Smooth muscle cell (in vitro differentiated cells): ENCODE results near the gene BICC1. TPM values are rescaled to one million over a fixed set of nuclear protein-coding genes. Genes with fewer than 3 reads are reported as not detected.
A peak's percentile ranks its signal among the peaks of the same experiment; 100 is the strongest.

ENCODE experiments used
- DNase-seq: peaks from one replicate; lab custom pipeline; 2025; ENCODE audit not compliant: unreplicated experiment; lab: John Stamatoyannopoulos, UW
- H2AFZ ChIP-seq: fragments of 200-600 bp; sonication (generic); 2 replicates; pipeline ENCODE4 v1.6.0; 2016; ENCODE audit warnings: antibody characterized with exemption, low read depth, mild to moderate bottlenecking
- H3F3A ChIP-seq: fragments of 200-600 bp; sonication (generic); 2 replicates; pipeline ENCODE4 v1.6.0; 2017; ENCODE audit warnings: antibody characterized with exemption, low read depth
- H3K27ac ChIP-seq: fragments of 200-600 bp; sonication (generic); 2 replicates; pipeline ENCODE4 v1.5.1; 2016; ENCODE audit warnings: low read depth, mild to moderate bottlenecking
- H3K27me3 ChIP-seq: fragments of 200-600 bp; sonication (generic); 2 replicates; pipeline ENCODE4 v1.6.1; 2016; ENCODE audit warnings: low read depth, mild to moderate bottlenecking
- H3K36me3 ChIP-seq: fragments of 200-600 bp; sonication (generic); 2 replicates; pipeline ENCODE4 v1.5.1; 2016; ENCODE audit warnings: low read depth
- H3K4me1 ChIP-seq: fragments of 200-600 bp; sonication (generic); 2 replicates; pipeline ENCODE4 v1.5.1; 2016; ENCODE audit warnings: low read depth
- H3K4me2 ChIP-seq: fragments of 200-600 bp; sonication (generic); 2 replicates; pipeline ENCODE4 v1.6.0; 2016; ENCODE audit warnings: mild to moderate bottlenecking
- H3K4me3 ChIP-seq: fragments of 200-600 bp; sonication (generic); 2 replicates; pipeline ENCODE4 v1.5.1; 2016; ENCODE audit warnings: mild to moderate bottlenecking
- H3K79me2 ChIP-seq: fragments of 200-600 bp; sonication (generic); 2 replicates; pipeline ENCODE4 v1.6.0; 2016; ENCODE audit warnings: low read depth, mild to moderate bottlenecking
- H3K9ac ChIP-seq: fragments of 200-600 bp; sonication (generic); 2 replicates; pipeline ENCODE4 v1.6.0; 2016; ENCODE audit warnings: low read depth
- H3K9me3 ChIP-seq: fragments of 200-600 bp; sonication (generic); replicated peaks from 2 replicates; pipeline ENCODE4 v1.5.1; 2016; ENCODE audit warnings: low read depth
- H4K20me1 ChIP-seq: fragments of 200-600 bp; sonication (generic); 2 replicates; pipeline ENCODE4 v1.6.0; 2016; ENCODE audit warnings: low read depth
- WGBS: methylation state at CpG from one replicate; pipeline ENCODE4 v1.1.7; 2016; ENCODE audit warnings: low lambda C conversion rate; 5-methylcytosine and 5-hydroxymethylcytosine counted together
- polyA plus RNA-seq: library from polyadenylated mRNA; unstranded; fragments of >200 nt; fragmentation: Nextera tagmentation; extraction: Ambion mirVana; gene quantifications from 2 replicates; pipeline ENCODE4 v1.2.1, GENCODE V29; 2016
- total RNA-seq: library from RNA; depleted of rRNA; stranded (reverse); fragments of >200 nt; gene quantifications from 2 replicates; pipeline ENCODE4 v1.2.3, GENCODE V29; 2014
- TF ChIP-seq, protein P1 (sequence below): fragments of 200-600 bp; sonication (generic); IDR thresholded peaks from 2 replicates; pipeline ENCODE4 v1.5.1; 2017; ENCODE audit warnings: borderline replicate concordance, mild to moderate bottlenecking, antibody characterized with exemption; ENCODE audit not compliant: insufficient read depth, poor library complexity, severe bottlenecking

The BICC1 gene
- total and polyA plus RNA-seq, 2 experiments from 2014 or later, result 7.9 to 23.0 TPM

DNA sequence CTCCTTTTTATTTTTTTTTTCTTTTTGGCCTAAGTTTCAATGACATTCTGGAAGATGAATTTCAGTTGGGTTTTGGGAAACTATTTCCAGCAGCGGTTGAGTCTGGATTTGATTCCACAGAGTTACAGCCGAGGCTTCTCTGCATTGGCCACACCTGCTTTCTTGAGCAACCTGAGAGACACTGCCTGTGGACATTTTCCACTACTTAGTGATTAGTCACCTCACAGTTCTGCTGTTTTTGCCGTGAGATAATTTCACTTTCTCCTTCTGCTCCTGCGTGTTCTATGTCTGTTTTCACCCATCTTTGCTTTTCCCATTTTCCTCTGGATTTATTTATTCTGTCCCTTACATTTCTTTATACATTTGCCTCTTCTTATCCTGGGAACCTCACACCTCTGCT, 243.0 kb downstream of the BICC1 start:
- no peaks in the 10 kb centered on the region for H4K20me1 ChIP-seq
- H3K27ac ChIP-seq, result peak overlapping the region; percentile 90
- peaks cover 17% of the 10 kb centered on the region for H3K4me1 ChIP-seq
- H3K79me2 ChIP-seq, result peaks cover 5% of the 10 kb centered on the region
- WGBS, result 23% methylated on average over 4 of the region's 4 CpGs
- H3K9me3 ChIP-seq, result no peaks in the 10 kb centered on the region
- DNase-seq, result no peak
- peak overlapping the region; percentile 37 for H3K4me3 ChIP-seq
- H3K36me3 ChIP-seq, result no peaks in the 10 kb centered on the region
- no peaks in the 10 kb centered on the region for H3K27me3 ChIP-seq
- H3K4me2 ChIP-seq, result peak overlapping the region; percentile 83
- H3K9ac ChIP-seq, result peak overlapping the region; percentile 81
- H3F3A ChIP-seq, result peaks cover 17% of the 10 kb centered on the region
- TF ChIP-seq, protein P1, sequence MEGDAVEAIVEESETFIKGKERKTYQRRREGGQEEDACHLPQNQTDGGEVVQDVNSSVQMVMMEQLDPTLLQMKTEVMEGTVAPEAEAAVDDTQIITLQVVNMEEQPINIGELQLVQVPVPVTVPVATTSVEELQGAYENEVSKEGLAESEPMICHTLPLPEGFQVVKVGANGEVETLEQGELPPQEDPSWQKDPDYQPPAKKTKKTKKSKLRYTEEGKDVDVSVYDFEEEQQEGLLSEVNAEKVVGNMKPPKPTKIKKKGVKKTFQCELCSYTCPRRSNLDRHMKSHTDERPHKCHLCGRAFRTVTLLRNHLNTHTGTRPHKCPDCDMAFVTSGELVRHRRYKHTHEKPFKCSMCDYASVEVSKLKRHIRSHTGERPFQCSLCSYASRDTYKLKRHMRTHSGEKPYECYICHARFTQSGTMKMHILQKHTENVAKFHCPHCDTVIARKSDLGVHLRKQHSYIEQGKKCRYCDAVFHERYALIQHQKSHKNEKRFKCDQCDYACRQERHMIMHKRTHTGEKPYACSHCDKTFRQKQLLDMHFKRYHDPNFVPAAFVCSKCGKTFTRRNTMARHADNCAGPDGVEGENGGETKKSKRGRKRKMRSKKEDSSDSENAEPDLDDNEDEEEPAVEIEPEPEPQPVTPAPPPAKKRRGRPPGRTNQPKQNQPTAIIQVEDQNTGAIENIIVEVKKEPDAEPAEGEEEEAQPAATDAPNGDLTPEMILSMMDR, result no peak
- H2AFZ ChIP-seq, result no peak overlapping the region

DNA sequence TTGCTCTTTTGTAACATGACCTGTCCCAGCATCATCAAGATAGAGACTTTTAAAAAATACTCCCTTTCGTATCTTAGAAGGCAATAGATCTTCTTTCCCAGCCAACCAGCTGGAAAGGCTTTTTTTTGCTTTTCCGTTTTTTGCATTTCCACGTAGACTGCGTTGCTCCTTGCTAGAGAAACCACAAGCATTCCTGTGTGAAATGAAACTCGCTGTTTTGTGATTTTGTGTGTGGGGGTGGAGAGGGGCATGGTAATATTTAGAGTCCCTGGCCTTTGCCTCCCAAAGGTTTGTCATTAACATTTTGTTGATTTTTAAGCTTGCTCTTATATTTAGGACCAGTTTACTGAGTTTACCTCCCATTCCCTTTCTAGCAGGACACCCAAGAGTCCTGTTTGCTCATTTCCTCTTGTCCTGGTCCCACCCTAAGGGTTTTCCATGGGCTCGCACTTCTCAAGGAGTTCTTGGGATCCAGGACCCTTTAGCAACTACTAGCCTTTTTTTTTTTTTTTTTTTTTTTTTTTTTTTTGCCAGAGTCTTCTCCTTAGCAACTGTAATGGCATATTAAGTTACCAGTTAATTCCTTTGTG, 243.6 kb downstream of the BICC1 start:
- H4K20me1 ChIP-seq, result no peaks in the 10 kb centered on the region
- H3F3A ChIP-seq, result peaks cover 17% of the 10 kb centered on the region
- H3K4me3 ChIP-seq, result peak overlapping the region; percentile 37
- WGBS, result 6% methylated on average over 6 of the region's 6 CpGs
- no peak for DNase-seq
- no peaks in the 10 kb centered on the region for H3K9me3 ChIP-seq
- H3K9ac ChIP-seq, result peak overlapping the region; percentile 81
- H3K27me3 ChIP-seq, result no peaks in the 10 kb centered on the region
- peak overlapping the region; percentile 90 for H3K27ac ChIP-seq
- H3K79me2 ChIP-seq, result peaks cover 5% of the 10 kb centered on the region
- peak overlapping the region; percentile 83 for H3K4me2 ChIP-seq
- H3K36me3 ChIP-seq, result no peaks in the 10 kb centered on the region
- no peak overlapping the region for H2AFZ ChIP-seq
- TF ChIP-seq, protein P1, result no peak
- H3K4me1 ChIP-seq, result peaks cover 17% of the 10 kb centered on the region

DNA sequence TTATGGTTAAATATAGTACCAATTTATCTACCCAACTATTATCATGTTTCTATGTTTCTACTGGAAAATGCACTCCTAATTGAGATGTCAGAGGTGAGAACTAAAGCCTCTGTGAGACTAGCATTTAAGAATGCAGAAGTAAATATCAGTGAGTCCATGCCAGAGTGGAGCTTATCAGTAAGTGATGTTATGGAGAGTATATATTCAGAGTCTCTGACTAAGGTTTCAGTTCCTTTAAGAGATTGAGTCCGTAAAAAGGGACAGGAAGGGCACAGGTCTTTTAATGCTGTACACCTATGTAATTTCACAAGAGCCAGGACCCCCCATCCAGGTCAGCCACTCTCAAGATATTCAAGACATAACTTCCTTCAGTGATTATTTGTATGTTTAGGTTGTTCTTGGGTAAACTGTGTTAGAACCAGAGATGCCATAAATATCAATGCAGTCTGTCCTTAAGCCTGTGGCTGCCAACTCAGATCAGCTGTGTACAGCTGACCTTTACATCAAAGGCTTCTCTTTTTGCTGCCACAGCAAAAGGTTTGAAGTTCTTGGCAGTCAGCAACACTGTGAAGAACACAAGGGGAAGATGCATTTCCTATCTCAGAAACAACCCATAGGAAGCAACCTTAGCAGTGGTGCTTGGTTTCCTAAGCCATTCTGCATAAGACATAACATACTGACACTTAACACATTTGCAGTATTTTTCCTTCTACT, 244.8 kb downstream of the BICC1 start:
- peaks cover 5% of the 10 kb centered on the region for H3K79me2 ChIP-seq
- no peak overlapping the region for H3K4me3 ChIP-seq
- no peaks in the 10 kb centered on the region for H3K27me3 ChIP-seq
- H2AFZ ChIP-seq, result no peak overlapping the region
- no peaks in the 10 kb centered on the region for H3K36me3 ChIP-seq
- peak overlapping the region; percentile 83 for H3K4me2 ChIP-seq
- peaks cover 17% of the 10 kb centered on the region for H3F3A ChIP-seq
- TF ChIP-seq, protein P1, result no peak
- peaks cover 17% of the 10 kb centered on the region for H3K4me1 ChIP-seq
- peak overlapping the region; percentile 90 for H3K27ac ChIP-seq
- H3K9me3 ChIP-seq, result no peaks in the 10 kb centered on the region
- 58% methylated on average over 1 of the region's 1 CpG for WGBS
- no peak for DNase-seq
- no peak overlapping the region for H3K9ac ChIP-seq
- no peaks in the 10 kb centered on the region for H4K20me1 ChIP-seq
